ENCODE results near the gene USP54.

The USP54 gene

DNA sequence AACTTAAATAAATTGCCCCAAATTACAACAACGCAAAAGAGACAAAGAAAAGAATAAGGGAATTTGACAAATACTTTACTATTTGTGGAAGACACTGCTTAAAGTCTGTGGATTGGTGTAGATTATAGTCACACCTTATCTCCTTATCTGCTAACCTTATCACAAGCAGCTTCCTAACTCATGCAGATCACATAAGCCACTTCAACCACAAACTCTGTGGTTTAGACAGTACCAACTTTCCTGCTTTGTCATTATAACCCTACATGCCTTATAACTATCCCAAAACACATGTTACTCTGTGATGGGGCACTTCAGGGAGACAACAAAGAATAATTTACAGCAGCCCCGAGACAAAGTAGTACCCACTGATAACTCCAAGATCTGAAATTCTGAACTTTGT is 53.9 kb downstream of the USP54 start:
- no peak overlapping the region for H3K27ac ChIP-seq
- no peak overlapping the region for H3K4me3 ChIP-seq

DNA sequence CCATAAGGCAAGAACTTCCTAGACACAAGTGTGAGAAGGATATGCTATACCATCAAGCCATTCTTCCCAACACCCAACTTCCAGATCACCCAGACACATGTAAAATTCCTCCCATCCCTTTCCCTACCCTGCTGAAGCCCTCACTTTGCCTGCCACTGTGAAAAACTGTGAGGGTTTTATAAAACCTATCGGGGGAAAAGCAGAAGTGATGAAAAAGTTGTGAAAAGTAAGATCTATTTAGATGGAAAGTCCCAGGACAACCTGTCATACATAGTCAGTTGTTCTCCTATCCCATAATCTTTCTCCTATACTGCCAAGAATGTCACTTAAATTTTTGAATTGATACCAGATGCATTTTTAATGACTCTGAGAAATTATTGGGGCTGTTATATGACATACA is 56.3 kb downstream of the USP54 start:
- H3K27ac ChIP-seq, result no peak overlapping the region
- H3K4me3 ChIP-seq, result no peak overlapping the region

DNA sequence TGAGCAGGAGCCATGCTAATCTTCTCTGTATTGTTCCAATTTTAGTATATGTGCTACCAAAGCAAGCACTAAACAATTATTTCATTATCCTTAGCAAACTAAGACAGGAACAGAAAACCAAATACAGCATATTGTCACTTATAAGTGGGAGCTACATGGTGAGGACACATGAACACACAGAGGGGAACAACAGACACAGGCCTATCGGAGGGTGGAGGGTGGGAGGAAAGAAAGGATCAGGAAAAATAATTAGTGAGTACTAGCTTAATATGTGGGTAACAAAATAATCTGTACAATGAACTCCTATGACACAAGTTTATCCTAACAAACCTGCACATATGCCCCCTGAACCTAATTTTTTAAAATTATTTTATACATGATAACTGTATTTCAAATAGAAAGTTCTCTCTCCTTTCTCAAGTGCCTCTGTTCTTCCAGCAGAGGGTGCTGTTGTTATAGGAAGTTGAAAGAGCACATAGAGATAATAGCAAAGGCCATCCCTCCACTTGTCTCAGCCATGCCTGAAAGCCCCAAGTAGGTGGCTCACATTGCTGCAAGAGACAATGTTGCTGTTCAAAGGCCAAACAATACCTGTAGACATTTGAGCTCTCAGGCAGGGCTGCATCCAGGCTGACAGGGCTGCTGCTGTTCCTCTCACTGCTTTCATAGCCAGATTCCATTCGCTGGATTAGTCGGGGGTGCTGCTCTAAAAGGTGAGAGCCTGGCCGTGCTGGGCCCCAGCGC is 61.9 kb downstream of the USP54 start:
- no peak overlapping the region for H3K4me3 ChIP-seq
- no peak overlapping the region for H3K27ac ChIP-seq

DNA sequence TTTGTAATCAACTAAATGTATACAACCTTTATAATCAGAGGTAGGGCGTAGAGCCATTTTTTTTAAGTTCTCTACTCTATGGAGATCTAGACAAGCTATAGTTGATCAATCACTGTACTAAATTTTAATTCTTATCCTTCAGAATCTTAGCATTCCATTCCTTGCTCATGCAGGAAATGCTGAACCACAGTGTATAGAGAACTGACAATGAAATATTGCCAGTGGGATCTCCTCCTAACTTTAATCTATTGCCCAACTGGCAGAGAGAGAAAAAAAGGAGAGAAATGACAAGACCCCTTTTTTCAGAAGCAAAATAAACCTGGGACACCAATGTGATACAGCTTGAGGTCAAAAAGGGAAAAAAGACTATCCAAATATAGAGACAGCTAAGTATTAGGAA is 68.9 kb downstream of the USP54 start:
- H3K27ac ChIP-seq, result no peak overlapping the region
- no peak overlapping the region for H3K4me3 ChIP-seq

DNA sequence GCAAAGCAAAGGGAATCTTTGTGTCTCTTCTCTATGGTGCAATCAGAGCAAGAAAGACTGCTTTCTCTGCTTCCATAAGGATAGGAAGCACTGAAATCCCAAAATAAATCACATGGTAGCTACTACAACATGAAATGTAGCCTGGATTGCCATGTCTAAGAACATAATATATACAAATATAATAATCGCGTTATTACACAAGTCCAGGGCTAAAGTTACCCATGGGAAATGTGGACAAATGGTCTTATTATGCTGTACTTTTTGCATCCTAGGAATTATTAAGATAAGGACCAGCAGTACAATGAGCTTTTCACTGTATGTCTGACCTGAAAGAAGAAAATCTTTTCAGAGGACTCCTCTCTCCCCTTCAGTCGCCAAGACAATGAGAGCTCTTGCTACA is 71.8 kb downstream of the USP54 start:
- Histone ChIP-seq H3K27ac (no peak overlapping the region), H3K4me3 (no peak overlapping the region)

DNA sequence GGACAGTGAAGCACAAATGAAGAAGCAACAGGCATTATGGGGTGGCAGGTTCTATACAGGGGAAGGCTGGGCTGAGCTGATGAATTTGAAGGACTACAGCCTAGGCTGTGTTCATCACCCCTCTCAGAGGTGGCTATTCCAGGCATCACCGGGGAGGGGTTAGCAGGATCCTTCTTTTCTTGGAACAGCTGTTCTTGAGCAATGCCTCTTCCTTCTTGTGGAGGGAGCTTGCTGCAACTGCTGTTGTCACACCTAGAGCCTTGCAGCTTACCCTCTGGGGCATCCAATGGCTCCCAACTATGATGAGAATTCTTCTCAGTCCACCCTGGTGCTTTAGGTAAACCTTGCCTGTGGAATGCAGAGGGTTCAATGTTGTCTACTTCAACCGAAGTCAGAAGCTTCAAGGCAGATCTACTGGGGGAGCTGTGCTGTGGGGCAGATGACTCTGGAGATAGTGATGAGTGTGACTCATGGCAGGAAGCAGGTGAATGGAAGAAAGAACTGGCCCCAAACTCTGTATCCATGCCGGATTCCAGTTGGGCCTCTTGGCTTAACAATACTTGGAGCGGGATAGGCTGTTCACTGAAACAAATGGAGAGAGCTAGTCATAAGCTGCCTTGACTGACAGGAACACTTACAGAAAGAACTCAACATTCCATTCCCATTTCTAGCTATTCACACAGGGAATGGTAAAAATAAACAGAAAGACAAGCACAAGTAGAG is 73.8 kb downstream of the USP54 start:
- Histone ChIP-seq H3K27ac (no peak overlapping the region), H3K4me3 (no peak overlapping the region)

DNA sequence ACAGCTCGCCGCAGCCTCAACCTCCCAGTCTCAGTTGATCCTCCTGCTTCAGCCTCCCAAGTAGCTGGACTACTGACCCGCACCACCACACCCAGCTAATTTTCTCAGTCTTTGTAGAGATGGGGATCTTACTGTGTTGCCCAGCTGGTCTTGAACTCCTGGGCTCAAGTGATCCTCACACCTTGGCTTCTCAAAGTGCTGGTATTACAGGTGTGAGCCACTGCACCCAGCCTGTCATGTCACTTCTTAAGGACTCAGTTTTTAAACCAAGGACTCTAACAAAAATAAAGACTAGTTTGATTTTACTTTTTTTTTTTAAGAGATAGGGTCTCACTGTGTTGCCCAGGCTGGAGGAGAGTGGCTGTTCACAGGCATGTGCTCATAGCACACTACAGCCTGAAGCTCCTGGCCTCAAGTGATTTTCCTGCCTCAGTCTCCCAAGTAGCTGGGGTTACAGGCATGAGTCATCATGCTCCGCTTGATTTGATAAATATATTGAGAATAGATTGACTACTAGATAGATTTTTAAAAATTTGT is 78.9 kb downstream of the USP54 start:
- Histone ChIP-seq H3K4me3 (no peak overlapping the region), H3K27ac (no peak overlapping the region)

DNA sequence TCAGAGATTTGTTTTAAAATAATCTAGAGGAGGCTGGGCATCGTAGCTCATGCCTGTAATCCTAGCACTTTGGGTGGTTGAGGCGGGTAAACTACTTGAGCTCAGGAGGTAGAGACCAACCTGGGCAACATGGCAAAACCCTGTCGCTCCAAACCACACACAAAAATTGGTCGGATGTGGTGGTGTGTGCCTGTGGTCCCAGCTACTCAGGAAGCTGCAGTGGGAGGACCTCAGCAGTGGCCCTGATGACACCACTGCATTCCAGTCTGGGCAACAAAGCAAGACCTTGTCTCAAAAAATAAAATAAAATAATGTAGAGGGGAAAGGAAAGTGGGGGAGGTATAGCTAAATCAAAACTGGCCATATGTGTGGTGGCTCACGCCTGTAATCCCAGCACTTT is 81.4 kb downstream of the USP54 start:
- Histone ChIP-seq H3K4me3 (no peak overlapping the region), H3K27ac (no peak overlapping the region)

DNA sequence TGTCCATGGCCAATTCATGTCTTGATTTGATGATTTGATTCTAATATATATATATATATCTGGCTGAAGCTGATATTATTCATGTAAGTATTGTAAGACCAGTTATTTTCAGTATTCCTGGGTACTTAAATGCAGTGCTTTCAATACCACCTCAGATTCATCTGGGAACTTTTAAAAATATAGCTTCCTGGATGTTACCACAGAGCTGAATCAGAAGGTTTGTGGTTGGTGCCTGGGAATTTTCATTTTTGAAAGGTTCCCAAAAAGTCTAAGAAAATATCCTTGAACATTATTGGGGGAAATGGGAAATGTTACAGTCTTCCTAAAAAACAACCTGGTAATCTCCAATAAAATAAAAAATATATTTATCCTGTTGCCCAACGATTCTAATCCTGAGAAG is 84.7 kb downstream of the USP54 start:
- Histone ChIP-seq H3K27ac (no peak overlapping the region), H3K4me3 (no peak overlapping the region)

DNA sequence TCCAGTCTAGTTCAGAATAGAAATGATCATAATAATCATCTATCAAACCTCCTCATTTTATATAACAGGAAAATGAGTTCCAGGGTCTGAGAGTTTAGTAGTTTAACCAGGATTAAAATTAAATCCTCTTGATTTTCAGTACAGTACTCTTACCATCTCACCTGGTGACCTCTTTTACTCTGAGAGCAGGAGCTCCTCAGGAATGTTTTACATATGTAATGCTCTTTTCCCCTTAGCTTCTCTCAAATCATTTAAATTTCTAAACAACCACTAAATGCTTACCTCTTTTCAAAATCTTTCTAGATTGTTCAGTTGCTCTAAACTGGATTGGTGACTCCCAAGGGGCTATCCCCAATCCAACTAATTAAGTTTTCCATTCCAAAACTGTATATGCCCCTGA is 85.1 kb downstream of the USP54 start:
- Histone ChIP-seq H3K4me3 (no peak overlapping the region), H3K27ac (no peak overlapping the region)

DNA sequence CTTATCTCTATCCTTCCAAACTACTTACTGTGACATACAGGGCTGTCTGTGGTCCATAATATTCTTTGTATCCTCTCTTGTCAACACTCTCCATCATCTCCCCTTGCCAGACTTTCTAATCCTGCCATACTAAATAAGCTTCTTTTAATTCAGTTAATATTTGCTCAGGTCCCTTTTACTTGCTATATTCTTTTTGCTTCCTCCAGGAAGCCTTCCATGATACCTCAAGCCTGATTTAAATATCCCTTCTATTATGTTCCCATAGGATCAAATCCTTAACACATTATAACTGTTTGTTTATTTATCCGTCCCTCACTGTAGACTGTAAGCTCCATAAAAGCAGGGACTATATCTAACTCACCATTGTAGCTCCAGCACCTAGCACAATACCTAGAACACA is 88.1 kb downstream of the USP54 start:
- Histone ChIP-seq H3K4me3 (no peak overlapping the region), H3K27ac (no peak overlapping the region)

DNA sequence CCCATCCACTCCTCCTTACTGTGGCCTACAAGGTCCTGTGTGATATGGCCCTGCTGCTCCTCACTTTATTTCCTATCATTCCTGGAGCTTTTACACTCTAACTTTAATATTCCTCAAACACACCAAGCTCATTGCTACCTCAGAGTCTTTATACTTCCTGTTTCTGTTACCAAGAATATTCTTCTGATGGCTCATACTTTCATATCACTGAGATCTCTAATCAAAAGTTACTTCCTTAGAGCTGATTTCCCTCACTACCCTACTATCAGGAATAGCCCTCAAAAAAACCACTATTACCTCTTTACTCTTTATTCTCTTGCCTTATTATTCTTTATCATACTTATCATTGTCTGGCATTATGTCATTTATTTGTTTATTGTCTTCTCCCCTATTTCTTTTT is 89.5 kb downstream of the USP54 start:
- H3K4me3 ChIP-seq, result no peak overlapping the region
- H3K27ac ChIP-seq, result peak overlapping the region in 2 of 21 experiments; percentile 7 to 45

DNA sequence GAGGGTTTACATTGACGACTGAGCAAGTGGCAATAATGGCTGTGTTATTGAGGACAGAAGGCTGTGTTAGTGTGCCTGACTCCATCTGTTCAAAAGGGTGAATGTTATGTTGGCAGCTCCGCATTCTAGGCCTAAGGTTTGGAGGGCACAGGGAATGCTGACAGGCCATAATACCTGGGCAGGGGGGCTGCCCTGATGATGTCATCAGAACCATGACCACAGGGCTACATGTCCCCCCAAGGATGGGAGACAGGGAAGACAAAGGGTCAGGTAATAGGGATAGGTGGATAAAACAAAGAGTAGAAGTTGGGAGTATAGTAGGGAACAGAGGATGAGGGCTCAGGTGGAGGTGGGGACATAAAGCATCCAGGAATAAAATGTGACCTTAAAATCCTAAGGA is 93.5 kb downstream of the USP54 start:
- H3K4me3 ChIP-seq, result no peak overlapping the region

DNA sequence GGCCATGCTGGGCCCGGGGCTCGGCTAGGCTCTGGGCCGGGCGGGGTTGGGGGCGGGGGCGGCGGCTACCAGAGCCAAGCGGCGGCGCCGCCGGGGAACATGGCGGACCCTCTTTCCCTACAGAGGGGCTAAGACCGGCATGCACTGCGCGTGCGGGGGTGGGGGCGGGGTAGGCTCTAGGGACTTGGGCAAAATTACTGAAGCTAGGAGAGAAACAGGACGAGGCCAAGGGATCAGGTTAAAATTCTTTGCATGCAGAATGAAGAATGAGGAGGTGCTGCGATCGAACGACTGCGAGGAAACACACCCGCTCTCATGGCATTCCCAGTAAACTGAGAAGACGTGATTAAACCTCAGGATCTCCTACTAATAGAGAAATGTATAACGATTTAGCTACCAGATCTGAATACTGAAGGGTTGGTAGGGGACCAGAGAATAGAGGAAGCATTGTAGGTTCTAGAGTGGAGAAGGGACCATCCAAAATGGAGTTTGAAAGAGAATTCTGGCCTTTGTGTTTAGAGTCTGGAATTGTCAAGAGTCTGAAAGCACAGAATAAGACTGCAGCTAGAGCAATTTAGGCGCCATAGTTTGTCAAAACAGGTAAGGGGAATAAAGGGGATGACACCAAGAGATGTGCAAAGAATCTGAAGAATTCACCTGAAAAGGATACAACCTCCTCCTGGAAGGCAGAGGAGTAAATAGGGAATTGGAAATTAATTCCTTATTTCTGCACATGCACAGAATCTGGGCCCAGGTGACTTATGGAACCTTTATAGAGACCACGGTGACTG is 95.1 kb downstream of the USP54 start, which contains the start of gene PPP3CB:
TSS of gene PPP3CB (minus strand) at position 141 of the 791 bp plus-strand sequence. CDS start at position 6, 135 bp downstream.
- H3K27ac ChIP-seq, result peak within 1 kb of the TSS; percentile 66 to 100 (median 95)
- peak within 1 kb of the TSS; percentile 58 to 90 (median 65) for H3K4me3 ChIP-seq

More for the DNA sequence above, 93.5 kb downstream of the USP54 start:
- H3K27ac ChIP-seq, result no peak overlapping the region

DNA sequence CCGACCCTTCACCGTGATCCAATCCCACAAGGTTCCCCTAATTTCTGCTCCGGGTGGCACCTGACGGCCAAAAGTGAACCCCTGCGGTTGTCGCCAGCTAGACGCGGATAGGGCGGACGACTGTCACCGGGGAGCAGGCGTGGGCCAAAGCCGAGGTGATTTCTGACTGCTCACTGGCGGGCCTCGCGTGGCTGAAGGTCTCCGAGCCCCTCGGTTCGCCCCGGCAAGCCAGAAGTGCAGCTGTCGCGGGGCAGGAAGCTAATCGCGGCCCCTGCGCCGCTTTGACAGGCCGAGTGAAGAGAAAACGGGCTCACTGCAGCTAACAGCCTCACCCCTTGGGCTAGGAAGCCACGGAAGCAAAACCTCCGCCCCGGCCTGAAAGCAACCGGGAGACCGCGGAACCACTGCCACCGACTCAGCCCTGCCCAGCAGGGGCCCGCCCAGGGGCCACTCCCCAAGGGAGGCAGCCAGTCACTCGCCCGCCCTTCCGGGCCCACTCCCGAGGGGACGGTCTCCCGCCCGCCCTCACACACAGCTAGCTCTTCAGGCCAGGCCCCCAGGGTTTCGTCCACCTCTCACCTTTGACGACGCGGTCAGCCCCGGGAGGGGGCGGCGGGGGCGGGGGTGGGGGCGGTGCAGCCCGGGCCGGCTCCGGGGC is 95.8 kb downstream of the USP54 start:
- Histone ChIP-seq H3K27ac (peak overlapping the region; percentile 66 to 100 (median 95)), H3K4me3 (peak overlapping the region; percentile 58 to 90 (median 65))

DNA sequence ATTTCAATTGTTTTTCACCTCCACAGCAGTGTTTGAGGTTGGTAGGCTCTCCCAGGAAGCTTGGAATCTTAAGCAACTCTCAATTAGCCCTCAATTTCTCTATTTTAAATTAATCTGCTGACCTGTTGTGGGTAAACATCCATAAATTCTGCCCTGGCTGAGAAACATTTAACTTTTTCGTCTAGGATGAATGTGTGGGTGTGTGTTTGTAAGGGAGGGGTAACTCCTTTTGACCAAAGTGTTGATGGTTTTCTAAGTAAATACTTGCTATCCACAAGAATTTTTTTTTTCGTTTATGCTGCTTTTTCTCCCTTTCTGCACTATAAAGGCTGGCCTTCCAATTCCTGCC is 96.3 kb downstream of the USP54 start:
- Histone ChIP-seq H3K4me3 (peak overlapping the region; percentile 58 to 90 (median 65)), H3K27ac (peak overlapping the region; percentile 66 to 100 (median 95))

DNA sequence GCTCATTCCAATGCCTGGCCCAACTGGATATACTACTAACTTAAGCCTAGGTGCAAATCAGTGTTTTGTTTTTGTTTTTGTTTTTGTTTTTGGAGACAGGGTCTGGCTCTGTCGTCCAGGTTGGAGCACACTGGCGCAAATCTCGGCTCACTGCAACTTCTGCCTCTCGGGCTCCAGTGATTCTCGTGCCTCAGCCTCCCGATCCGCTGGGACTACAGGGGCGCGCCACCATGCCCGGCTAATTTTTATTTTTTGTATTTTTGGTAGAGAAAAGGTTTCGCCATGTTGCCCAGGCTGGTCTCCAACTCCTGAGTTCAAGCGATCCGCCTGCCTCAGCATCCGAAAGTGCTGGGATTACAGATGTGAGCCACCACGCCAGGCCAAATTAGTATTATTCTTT is 96.9 kb downstream of the USP54 start:
- peak overlapping the region in 9 of 21 experiments; percentile 7 to 100 (median 98) for H3K27ac ChIP-seq
- H3K4me3 ChIP-seq, result peak overlapping the region in 4 of 7 experiments; percentile 65 to 90 (median 72)

DNA sequence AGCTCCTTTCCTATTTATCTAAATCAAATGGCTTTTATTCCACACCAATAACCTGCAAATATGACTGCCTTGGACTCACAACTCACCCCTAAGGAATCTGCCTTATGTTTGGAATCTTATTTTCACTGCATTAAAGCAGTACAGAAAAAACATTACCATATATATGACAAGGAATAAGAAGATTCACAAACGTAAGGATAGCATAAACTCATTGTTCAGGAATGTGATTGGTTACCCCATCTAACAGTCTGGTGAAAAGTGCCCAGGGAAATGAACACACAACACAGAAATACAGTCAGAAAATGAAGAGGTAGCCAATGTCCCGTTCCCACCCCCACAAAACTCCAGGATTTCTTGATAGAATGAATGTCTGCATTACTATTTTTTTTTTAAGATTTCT is 97.4 kb downstream of the USP54 start:
- peak overlapping the region in 5 of 21 experiments; percentile 7 to 100 (median 36) for H3K27ac ChIP-seq
- H3K4me3 ChIP-seq, result no peak overlapping the region

DNA sequence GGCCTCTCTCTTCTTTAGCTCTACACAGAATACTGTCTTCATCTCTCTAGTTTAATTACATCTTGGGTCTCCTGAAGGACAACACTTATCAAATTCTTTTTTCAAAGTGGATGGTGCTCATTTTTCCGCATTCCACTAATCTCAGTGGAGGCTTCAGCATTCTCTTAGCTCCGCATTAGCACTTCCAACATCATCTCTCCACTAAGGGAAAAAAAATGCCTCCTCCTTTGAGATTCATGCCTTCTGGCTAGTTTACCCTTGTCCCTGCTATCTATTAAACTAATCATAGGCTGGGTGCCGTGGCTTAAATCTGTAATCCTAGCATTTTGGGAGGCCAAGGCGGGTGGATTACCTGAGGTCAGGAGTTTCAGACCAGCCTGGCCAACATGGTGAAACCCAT is 104.5 kb downstream of the USP54 start:
- H3K27ac ChIP-seq, result no peak overlapping the region

DNA sequence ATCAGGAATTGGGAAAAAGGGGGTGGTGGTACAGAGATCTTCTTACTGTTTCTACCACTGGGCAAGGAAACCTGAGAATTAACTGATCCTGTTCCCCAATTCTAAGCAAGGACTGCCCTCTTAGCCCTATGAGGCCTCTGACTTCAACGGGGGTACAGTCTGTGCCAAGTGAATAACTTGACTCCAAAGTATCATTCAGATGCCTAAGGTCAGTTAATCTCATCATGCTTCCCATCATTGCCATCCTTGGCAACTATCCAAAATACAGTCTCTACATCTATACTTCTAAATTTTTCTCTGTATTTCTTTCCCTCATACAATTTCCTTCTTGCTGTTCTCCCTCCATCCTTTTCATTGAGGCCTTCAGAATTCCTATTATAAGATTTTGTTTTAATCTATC is 105.8 kb downstream of the USP54 start:
- H3K27ac ChIP-seq, result no peak overlapping the region

More for the DNA sequence above, 104.5 kb downstream of the USP54 start:
- no peak overlapping the region for H3K4me3 ChIP-seq

More for the DNA sequence above, 105.8 kb downstream of the USP54 start:
- no peak overlapping the region for H3K4me3 ChIP-seq

All from skin epidermis (tissue), 12 donors.